COLO829 (cell line): ENCODE results near the gene USP19.

ENCODE experiments used
- DNase-seq: peaks from one replicate; pipeline ENCODE4 v3.0.0; 2012; ENCODE audit warnings: low spot score

USP19 gene

GRCh38 chr3:49134471-49135265, 14.0 kb upstream of the USP19 start:
- DNase-seq: peak; percentile 35

GRCh38 chr3:49133226-49133951, 12.8 kb upstream of the USP19 start:
- DNase-seq: peak; percentile 98

GRCh38 chr3:49132437-49133225, 12.0 kb upstream of the USP19 start, which contains the start of gene LAMB2:
TSS of gene LAMB2 (minus strand) at chr3:49133050. CDS start at chr3:49132867, 183 bp downstream.
- peak; percentile 86 for DNase-seq

GRCh38 chr3:49132073-49132436, 11.4 kb upstream of the USP19 start:
- no peak for DNase-seq

- DNase-seq: no peak
Observed at GRCh38 chr3:49131576-49131975, 11.0 kb upstream of the USP19 start.

GRCh38 chr3:49131040-49131439, 10.4 kb upstream of the USP19 start:
- no peak for DNase-seq

GRCh38 chr3:49124991-49125670, 4.5 kb upstream of the USP19 start:
- DNase-seq: no peak

- no peak for DNase-seq
Observed at GRCh38 chr3:49124203-49124602, 3.6 kb upstream of the USP19 start.

- no peak for DNase-seq
Observed at GRCh38 chr3:49123687-49124086, 3.1 kb upstream of the USP19 start.

- no peak for DNase-seq
Observed at GRCh38 chr3:49122886-49123545, 2.4 kb upstream of the USP19 start.

GRCh38 chr3:49122451-49122850, 1.8 kb upstream of the USP19 start:
- no peak for DNase-seq

GRCh38 chr3:49122022-49122421, 1.4 kb upstream of the USP19 start:
- DNase-seq: no peak

- DNase-seq: no peak
Observed at GRCh38 chr3:49121132-49121736, 611 bp upstream of the USP19 start.

- peak; percentile 16 for DNase-seq
Observed at GRCh38 chr3:49120096-49120437, 556 bp downstream of the USP19 start.

GRCh38 chr3:49119439-49119838, 1.2 kb downstream of the USP19 start:
- DNase-seq: no peak

GRCh38 chr3:49119036-49119435, 1.6 kb downstream of the USP19 start:
- DNase-seq: no peak

- no peak for DNase-seq
Observed at GRCh38 chr3:49112262-49112661, 8.4 kb downstream of the USP19 start.

- no peak for DNase-seq
Observed at GRCh38 chr3:49111347-49111746, 9.3 kb downstream of the USP19 start.

GRCh38 chr3:49110780-49111179, 9.8 kb downstream of the USP19 start:
- no peak for DNase-seq

- DNase-seq: no peak
Observed at GRCh38 chr3:49108346-49108745, 12.3 kb downstream of the USP19 start.
